Urothelium cell line (cell line): ENCODE results near the gene LRTM2.

ENCODE experiments used
- DNase-seq: peaks from one replicate; pipeline ENCODE4 v3.0.0; 2011; ENCODE audit warnings: low spot score, mixed read lengths
- FAIRE-seq: peaks from 2 replicates; lab custom pipeline; 2011; peaks lifted over from hg19 to GRCh38; lab: Jason Lieb, UNC

The LRTM2 gene

GRCh38 chr12:1841586-1842182 is 21.3 kb downstream of the LRTM2 start:
- no peak for DNase-seq
- FAIRE-seq, result no peak

- DNase-seq (no peak), FAIRE-seq (no peak)
These were observed 22.0 kb downstream of the LRTM2 start for GRCh38 chr12:1842183-1842904.

GRCh38 chr12:1842905-1843640 is 22.7 kb downstream of the LRTM2 start:
- FAIRE-seq (no peak), DNase-seq (no peak)

- no peak for FAIRE-seq
- no peak for DNase-seq
These were observed 23.3 kb downstream of the LRTM2 start for GRCh38 chr12:1843641-1844005.

GRCh38 chr12:1844223-1844622 is 23.9 kb downstream of the LRTM2 start:
- no peak for DNase-seq
- no peak for FAIRE-seq

GRCh38 chr12:1844661-1845409 is 24.5 kb downstream of the LRTM2 start:
- no peak for DNase-seq
- no peak for FAIRE-seq

GRCh38 chr12:1845427-1845826 is 25.1 kb downstream of the LRTM2 start:
- FAIRE-seq, result no peak
- no peak for DNase-seq

GRCh38 chr12:1845886-1846285 is 25.5 kb downstream of the LRTM2 start:
- no peak for DNase-seq
- no peak for FAIRE-seq

- FAIRE-seq, result peak; percentile 69
- DNase-seq, result no peak
These were observed 26.3 kb downstream of the LRTM2 start for GRCh38 chr12:1846421-1847405.

GRCh38 chr12:1847411-1847810 is 27.0 kb downstream of the LRTM2 start:
- FAIRE-seq, result no peak
- DNase-seq, result no peak

- FAIRE-seq (no peak), DNase-seq (no peak)
These were observed 27.8 kb downstream of the LRTM2 start for GRCh38 chr12:1848146-1848545.

- no peak for FAIRE-seq
- no peak for DNase-seq
These were observed 28.4 kb downstream of the LRTM2 start for GRCh38 chr12:1848745-1849144.

- FAIRE-seq, result no peak
These were observed 30.9 kb downstream of the LRTM2 start for GRCh38 chr12:1851151-1851701.

GRCh38 chr12:1852076-1852475 is 31.7 kb downstream of the LRTM2 start:
- DNase-seq, result no peak
- no peak for FAIRE-seq

More at GRCh38 chr12:1851151-1851701, 30.9 kb downstream of the LRTM2 start:
- DNase-seq, result no peak

- FAIRE-seq, result no peak
- DNase-seq, result no peak
These were observed 33.4 kb downstream of the LRTM2 start for GRCh38 chr12:1853716-1854115.

- DNase-seq, result no peak
- peak; percentile 82 for FAIRE-seq
These were observed 34.9 kb downstream of the LRTM2 start for GRCh38 chr12:1855241-1855640.

GRCh38 chr12:1857086-1857485 is 36.7 kb downstream of the LRTM2 start:
- FAIRE-seq (no peak), DNase-seq (no peak)

- no peak for DNase-seq
- FAIRE-seq, result no peak
These were observed 37.5 kb downstream of the LRTM2 start for GRCh38 chr12:1857821-1858220.

GRCh38 chr12:1858456-1858855 is 38.1 kb downstream of the LRTM2 start:
- FAIRE-seq (peak; percentile 81), DNase-seq (no peak)

GRCh38 chr12:1859643-1860042 is 39.3 kb downstream of the LRTM2 start:
- DNase-seq (no peak), FAIRE-seq (peak; percentile 55)
